HCEC 1CT (cell line): Measurements from ENCODE around the gene ASS1.

Source experiments
- DNase-seq: peaks from one replicate; pipeline ENCODE4 v3.0.0-alpha.2; 2017

The ASS1 gene

DNA sequence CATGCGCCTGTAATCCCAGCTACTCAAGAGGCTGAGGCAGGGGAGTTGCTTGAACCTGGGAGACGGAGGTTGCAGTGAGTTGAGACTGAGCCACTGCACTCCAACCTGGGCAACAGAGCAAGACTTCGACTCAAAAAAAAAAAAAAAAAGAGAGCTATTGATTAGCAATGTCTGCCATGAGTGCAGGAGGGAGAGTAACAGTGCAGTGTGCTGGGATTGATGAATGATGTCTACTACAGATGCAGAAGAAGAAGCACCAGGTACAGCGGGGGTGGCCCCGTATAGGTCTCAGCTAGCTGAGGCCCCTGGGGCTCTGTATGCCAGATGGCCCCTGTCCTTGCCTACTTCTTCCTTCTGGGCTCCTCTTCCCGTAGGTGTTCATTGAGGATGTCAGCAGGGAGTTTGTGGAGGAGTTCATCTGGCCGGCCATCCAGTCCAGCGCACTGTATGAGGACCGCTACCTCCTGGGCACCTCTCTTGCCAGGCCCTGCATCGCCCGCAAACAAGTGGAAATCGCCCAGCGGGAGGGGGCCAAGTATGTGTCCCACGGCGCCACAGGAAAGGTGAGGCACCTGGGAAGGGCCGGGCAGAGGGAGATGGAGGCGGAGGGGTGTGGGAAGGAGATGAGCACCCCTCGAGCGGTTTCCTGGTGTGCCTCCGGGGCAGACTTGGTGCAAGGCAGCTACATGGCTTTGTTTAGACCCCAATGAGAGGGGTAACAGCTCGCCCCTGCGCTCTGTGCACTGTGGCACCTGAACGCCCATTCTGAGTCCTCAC is 13.5 kb downstream of the ASS1 start:
- DNase-seq: no peak

DNA sequence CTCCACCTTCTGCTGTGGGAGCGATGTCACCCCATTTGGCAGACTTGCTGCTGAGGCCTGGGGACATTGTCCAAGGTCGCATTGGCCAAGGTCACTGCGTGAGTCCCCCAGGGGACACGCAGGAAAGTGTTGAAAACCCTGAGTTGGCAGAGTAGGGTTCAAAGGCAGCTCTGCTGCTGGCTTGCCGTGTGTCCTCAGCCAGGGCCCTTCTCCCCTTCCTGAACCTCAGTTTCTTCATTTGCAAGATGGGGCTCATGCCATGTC is 14.0 kb downstream of the ASS1 start:
- no peak for DNase-seq

DNA sequence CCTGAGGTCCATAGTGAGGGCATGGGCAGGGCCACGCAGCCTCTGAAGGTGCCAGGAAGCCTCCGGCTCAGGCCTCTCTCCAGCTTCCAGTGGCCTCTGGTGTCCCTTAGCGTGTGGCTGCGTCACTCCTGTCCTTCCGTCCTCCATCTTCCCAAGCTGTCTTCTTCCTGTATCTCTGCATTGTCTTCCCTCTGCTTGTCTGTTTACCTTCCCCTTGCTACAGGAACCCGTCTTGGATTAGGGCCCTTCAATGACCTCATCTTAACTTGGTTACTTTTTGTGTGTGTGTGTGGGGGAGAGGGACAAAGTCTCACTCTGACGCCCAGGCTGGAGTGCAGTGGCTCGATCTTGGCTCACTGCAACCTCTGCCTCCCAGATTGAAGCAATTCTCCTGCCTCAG is 14.4 kb downstream of the ASS1 start:
- no peak for DNase-seq

DNA sequence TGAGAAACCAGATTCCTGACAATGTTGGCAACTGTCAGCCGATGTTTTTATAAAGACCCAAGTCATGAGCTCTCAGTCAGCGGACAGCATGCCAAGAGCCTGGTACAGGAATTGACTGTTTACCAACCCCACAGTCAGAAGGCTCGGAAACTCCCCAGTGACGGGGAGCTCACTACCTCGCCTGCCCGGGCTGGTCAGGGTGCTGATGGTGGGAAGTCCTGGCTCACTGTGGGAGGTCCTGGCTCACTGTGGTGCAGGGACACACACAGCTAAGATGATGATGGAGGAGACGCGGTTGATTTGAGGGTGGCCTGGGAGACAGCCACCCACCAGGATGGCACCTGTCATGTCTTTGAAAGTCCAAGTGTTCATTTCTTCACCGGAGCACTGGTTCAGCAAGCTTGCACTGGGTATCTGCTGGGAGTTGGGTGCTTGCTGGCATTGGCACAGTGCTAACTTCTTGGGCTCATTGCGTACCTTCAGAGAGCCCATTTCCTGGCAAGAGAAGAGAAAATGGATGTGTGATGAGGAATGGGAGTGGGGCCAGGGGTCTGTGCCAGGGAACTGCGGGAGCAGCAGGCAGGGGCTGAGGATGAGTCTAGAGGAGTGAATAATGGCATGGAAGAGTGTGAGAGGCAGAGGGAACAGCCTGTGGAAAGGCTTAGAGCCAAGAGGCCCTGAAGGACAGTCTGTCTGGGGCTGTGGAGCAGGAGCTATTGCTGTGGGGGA is 15.3 kb downstream of the ASS1 start:
- DNase-seq: no peak

DNA sequence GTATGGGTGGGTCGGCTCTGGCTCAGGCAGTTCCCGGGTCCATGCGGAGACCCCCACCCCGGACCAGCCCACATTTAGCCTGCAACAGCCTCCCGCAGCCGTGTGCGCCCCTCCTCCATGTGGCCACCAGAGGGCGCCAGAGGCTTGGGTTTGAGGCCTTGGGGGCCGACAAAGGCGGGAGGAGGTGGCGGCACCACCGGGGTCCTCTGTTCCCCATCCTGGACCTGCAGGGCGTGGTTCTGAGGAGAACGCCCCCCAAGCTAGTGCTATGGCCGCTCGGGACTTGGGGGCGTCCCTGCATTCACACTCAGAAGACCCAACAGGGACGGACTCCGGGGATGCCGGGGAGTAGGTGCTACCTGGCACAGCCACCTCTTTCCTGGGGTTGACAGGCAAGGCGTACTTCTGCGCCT is 16.5 kb downstream of the ASS1 start:
- no peak for DNase-seq

DNA sequence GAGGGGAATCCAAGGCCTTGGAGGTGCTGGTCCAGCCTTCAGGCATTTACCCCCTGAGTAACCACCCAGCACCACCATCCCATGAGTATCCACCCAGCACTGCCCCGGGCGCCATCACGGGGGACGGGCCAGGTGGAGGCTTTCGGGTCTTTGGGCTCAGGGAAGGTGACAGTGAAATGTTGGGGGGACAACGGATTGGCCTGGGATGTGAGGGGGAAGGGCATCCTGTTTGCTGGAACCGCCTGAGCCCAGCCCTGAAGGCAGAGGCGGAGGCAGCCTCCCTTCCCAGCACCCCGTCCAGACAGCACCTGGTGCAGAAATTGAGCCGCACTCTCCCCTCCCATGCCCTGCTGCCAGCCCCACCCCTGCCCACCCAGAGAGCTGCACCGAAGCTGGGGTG is 17.0 kb downstream of the ASS1 start:
- no peak for DNase-seq

DNA sequence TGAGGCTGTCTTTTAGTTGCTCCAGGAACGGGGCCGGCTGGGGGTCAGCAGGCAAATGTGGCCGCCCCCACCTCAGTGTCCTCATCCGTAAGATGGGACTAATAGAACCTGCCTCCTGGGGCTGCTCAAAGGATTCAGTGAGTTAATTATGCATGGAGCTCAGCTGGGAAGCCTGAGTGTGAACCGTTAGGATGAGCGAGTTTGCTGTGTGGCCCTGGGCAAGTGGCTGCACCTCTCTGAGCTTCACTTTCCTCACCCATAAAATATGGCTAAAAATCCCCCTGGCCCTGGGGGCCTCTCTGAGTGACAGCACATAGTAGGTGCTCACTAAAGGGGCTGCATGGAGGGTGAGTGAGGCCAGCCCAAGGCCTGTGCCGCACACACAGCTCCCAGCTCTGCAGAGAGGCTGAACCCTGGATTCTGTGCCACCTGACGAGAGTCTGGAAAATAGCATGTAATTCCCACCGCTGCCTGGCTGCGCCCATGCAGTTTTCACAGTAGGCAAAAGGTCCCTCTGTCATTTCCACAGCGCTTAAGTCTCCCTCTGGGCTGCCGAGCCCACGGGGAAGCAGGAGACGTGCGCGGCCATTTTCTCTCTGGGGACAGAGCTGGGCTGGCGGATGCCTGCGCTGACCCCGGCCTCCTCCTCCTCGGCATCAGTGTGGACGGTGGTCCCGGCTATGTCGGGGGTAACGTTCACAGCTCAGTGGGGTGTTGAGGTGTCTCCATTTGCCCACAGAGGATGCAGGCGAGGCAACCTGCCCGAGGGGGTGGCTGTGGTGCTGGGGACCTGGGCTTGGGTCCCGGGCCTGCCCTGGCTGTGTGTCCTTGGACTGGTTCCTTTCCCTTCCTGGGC is 18.2 kb downstream of the ASS1 start:
- no peak for DNase-seq

DNA sequence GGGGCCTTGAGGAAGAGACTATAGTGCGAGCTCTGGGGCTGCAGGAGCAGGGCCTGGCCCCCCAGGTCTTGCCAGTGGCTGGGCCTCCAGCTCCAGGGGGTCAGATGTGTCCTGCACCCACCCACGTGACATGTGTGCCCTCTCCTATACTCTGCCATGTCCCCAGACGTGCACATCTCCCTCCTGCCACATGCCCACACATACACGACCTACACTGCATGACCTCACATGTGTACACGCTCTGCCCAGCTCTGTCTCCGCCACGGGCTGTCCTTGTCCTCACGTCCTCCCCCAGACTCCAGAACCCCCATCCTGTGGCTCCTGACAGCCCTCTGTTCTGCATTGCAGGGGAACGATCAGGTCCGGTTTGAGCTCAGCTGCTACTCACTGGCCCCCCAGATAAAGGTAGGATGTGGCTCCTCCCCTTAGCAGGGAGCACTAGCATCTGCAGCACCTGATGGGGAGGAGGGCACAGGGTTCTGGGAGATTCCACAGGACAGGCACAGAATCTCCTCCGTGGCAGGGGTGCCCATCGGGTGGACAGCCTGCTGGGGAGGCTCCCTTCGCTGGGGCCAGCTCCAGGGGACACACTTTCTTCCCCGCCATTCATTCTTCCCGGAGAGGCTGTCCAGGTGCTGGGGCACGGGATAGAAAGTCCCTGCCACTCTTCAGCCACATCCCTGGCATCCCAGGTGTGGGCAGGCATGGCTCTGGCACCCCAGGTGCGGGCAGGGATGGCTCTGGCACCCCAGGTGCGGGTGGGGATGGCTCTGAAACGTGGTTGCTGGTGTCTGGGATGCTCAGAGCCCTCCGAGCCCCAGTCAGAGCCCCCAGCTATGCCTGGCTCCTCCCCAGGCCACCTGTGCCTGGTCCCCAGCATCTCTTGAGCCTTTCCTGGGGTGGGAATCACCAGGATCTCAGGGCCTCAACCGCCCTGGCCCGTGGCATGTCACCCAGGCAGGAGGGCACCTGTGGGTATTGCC is 19.3 kb downstream of the ASS1 start:
- DNase-seq: no peak

DNA sequence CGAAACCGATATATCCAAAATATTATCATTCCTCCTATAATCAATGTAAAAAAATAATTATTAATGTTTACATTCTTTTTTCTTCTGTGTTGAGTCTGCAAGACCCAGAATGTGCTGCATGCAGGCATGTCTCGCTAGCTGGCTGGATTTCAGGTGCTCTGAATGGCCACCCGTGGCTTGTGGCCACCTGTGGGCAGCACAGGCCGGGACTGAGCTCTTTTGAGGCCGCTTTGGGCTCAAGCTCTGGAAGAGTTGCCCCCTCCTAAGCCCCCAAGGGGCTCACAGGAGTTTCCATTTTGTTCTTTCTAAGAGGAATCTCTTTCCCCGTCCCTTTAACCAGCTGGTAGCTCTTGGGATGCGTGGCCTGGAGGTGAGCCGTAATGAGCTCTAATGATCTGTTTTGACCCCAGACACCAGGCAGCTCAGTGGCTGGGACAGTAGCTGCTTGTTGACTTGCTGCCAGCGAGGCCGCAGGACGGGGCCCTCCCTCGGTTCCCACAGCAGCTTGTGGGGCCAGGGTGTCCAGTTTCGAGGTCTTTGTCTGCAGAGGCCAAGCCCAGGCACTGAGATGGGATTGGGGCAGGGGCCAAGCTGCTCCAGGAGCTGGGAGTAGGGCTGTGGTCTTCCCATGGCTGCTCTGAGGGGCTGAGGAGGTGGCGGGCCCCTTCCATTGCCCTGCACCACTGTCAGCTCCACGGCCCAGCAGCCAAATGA is 20.8 kb downstream of the ASS1 start:
- DNase-seq: no peak

DNA sequence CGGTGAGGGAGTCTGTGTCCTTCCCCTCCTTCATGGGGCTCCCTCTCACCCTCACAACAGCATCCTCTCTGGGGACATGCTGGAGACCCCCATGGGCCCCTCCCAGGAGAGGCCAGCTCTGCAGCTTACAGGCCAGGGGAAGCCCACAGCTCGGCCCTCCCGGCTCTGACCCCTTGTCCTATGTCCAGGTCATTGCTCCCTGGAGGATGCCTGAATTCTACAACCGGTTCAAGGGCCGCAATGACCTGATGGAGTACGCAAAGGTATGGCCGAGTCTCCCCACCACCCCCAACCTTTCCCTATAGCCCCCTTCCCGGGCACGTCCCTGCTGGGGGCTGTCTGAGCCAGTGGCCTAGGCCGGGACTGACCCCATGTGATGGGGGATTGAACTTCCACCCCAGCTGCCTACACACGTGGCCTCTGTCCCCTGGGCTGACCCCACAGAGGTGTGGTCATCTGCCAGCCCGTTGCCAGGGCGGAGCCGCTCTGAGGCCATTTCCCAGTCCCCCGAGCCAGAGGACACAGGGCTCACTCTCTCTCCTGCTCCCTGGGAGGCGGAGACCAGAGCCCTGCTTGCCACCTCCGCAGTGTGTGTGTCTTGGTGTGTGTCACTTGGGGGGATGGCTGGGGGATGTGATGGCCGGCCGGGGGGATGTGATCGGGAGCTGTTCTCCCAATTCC is 21.9 kb downstream of the ASS1 start:
- DNase-seq: no peak

DNA sequence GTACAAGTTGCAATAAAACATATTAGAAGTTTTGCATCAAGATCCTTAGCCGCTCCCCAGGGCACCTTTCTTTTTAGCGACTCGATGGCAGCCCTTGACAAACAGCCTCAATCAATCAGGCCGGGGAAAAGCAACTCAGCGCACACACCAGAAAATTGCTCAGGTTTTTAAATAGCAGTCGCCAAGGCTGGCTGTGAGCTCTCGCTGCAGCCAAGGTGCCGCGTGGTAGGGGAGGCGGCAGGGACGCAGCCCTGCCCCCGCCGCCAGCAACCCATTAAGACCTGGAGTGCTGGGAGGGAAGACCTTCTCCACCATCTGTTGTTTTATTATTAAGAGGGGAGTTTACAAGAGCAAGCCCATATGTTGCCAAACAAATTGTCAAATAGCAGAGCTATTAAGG is 22.6 kb downstream of the ASS1 start:
- DNase-seq: no peak

DNA sequence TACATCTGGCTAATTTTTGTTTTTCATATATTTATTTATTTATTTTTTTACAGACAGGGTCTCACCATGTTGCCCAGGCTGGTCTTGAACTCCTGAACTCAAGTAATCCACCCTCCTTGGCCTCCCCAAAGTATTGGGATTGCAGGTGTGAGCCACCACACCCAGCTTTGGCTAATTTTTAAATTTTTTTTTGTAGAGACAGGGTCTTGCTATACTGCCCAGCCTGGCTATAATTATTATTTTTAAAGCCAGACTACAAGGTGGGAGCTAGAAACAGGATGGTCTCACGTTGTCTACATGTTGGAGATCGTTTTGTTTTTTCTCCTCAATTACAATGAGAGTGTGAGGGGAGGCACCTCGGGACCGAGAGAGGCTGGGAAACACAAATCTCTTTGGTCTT is 23.8 kb downstream of the ASS1 start:
- no peak for DNase-seq

DNA sequence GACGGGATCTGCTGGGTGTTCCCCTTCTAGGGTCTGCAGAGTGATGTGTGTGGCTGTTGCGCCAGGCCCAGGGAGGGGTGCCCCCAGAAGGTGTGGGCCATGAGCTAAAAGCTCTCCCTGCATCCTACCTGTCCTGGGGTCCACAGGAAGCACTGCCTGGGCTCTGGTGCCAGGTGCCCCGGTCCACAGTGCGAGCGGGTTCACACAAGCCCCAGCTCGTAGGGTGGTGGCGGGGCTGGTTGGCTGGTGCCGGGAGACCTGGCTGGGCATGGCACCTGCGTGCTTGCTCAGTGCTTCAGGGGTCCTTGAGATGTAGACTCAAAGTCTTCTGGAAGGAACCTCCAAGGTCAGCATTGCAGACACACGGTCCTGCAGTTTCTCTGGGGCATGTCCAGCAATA is 25.5 kb downstream of the ASS1 start:
- DNase-seq: no peak

DNA sequence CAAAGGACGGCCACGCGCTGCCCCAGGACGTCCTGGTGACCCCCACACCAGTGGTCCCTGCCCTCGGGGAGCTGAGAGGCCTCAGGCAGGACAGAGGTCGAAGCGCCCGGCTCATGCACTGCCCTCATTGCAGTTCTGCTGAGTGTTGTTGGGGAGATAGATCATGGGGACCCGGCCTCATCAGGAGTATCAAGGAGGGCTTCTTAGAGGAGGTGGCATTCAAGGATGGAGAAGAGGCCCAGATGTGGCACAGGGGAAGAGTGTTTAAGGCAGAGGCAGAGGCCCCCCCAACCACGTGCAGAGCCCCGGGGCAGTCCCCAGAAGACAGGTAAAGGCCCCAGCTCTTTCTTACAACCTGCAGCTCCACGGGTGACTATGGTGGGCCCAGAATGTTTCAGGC is 26.2 kb downstream of the ASS1 start:
- DNase-seq: no peak

DNA sequence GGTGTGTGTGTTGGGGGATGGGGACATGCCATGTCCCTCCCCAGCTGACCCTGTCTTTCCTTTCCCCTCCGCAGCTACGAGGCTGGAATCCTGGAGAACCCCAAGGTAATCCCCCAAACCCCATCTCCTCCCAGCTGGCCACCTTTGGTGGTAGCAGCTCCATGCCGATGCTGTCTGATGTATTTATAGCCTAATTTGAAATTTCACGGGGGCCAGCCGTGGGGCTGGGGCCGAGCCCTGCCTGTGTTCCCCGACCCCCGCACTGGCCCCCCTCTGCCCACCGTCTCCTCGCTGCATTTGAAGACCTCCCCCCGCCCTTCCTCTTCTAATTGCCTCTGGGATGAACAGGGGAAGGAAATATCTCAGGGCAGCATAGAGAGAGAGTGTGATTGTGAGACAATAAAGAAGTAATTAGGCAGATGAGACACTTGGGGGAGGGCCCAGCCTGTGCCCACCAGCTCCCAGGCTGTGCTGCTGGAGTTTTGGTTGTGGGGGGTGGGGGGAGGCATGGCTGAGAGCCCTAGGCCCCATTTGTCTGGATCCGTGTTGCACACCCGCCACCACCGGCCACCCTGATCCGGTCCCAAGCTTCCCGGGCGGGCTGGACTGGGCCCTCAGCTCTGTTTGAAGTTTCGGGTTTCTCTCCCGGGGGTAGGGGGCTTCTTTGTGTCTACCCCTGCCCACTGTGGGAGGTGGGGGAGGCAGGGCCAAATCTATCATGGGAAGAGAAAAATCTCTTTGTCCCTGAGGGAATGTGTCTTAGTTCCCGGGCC is 26.8 kb downstream of the ASS1 start:
- DNase-seq: no peak

DNA sequence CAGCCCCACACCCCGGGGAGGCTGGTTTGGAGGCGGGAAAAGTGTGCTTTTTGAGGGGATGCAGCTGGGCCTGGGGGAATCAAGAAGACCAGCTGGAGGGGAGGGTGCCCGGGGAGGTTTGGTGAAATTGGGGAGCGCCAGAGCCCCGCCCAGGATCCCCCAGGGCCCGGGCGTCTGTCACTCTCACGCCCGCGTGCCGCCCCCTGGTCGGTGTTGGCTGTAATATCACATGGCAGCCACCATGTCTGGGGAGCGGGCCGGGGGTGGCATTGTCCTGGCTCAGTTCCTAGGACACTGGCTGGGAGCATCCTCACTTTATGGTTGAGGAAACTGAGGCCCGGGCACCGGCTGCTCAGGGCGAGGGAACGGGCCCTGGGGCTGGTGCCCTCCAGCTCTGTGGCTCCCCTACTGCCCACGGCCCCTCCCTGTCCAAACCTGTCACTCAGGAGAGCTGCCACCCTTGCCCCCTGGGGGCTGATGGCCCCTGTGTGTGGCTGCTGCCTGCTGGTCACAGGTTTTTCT is 27.5 kb downstream of the ASS1 start:
- no peak for DNase-seq

DNA sequence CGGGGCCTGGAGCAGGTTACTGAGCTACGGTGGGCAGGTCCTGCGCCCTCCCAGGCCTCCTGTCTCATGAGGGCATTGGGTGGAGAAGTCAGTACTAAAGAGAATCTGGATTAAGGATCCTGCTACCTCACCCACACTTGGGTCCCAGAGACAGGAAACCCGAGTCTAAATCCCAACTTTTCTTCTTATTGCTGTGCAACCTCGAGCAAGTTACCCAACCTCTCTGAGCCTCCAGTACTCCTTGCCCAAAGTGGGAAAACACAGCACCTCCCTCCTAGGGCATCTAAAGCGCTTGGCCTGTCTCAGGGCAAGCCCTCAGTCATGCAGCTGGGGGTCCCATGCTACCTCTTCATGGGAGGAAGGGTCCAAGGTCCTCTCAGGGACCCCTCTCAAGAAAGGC is 28.2 kb downstream of the ASS1 start:
- no peak for DNase-seq

DNA sequence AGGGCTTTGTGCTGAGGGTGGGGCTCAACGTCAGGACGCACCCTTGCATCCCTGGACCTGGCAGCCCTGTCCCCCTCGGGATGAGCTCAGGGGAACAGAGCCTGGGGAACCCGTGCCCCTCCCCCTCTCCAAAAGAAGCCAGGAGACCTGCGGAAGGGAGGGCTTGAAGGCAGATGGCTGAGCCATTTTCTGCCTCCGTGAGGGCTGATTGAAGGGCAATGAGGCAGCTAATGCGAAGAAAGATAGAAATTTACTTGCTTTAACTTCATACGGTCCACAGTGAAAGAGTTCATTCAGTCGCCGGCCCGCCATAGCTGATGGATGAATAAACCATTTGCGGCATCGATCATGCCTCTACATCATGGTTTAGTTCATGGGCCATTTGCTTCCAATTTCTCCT is 28.8 kb downstream of the ASS1 start:
- no peak for DNase-seq

DNA sequence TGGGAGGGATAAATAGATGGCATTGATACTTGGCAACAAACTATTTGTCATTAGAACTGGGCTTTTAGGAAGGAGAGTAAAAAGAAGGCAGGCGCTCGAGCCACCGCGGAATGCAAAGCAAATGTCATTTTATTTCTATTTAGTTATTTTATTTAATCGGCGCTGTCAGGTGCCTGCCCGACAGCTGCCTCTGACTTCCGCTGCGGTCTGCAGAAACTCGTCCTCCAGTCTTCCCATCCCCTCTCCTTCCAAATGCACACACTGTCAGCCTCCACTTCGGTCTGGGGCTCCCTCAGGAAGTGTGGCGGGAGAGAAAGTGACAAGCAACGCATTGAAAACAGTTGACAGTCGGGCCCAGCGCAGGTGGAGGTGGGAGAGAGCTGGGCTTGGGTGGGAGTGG is 29.3 kb downstream of the ASS1 start:
- no peak for DNase-seq

DNA sequence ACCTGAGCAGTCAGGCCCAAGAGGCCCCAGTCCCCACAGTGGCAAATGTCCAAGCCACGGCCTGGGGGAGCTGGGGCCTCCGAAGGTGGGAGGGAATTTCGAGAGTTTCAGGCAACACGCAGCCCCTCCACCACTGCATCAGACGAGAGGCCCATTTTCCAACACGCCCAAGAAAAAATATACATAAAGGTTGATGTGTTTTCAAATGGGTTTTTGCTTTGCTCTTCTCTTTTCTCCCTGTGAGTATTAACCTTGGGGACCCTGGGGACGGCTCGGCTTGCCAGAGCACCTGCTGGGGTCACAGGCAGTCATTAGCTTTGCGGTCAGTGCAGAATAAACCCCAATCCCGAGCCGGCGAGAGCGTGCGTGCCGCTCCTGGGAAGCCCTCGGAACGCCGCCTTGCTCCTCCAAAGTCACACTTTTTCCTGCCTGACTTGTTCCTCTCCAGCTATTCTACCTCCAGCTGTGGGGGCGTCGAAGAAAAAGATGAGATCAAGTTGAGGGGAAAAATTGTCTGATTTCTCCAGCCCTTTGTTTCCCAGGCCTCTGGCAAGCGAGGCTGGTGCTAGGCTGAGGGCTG is 31.5 kb downstream of the ASS1 start:
- no peak for DNase-seq
